NCI-H748 (cell line): ENCODE measurements around the gene L2HGDH.

Experiments used
- DNase-seq: peaks from one replicate; lab custom pipeline; 2025; ENCODE audit not compliant: unreplicated experiment; lab: John Stamatoyannopoulos, UW

L2HGDH gene

DNA sequence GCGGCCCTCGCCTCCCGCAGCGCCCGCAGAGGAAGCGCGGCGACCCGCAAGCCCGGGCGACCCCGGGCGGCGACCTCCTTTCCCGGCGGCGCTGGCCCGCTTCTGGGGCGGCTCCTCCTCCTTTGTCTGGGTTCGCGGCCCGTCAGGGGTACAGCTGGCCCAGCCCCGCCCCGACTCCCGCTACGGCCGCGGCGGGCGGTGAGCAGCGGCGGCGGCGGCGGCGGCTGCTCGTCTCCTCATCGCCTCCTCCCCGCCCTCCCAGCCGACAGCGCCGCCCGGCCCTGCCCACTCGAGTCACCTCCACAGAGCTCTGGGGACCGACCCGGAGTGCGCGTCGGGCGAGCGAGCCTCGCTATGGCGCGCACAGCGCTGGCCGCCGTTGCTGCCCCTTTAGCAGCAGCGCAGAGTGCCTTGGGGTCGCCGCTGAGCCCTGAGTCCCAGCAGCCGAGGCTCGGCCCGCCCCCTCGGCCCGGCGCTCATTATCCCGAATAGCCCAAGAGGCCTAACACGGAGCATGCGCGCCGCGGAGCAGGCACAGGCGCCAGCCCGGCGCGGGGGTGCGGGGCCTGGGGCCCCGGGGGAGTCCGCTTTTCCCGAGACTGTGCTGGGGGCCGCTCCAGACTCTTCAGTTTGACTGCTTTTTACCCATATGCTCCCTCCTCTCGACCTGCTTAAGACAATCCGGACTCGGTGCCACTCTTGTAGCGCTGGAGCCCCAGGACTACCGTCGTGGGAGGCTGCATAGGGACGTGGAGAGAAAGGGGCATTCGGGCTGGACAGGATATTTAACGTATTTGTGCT lies 80.4 kb downstream of the L2HGDH start, which contains the start of gene SOS2:
Gene SOS2 (minus strand): TSS at position 104 of the 801 bp plus-strand sequence. CDS start 295 bp downstream, outside the sequence.
- peak; percentile 91 for DNase-seq

DNA sequence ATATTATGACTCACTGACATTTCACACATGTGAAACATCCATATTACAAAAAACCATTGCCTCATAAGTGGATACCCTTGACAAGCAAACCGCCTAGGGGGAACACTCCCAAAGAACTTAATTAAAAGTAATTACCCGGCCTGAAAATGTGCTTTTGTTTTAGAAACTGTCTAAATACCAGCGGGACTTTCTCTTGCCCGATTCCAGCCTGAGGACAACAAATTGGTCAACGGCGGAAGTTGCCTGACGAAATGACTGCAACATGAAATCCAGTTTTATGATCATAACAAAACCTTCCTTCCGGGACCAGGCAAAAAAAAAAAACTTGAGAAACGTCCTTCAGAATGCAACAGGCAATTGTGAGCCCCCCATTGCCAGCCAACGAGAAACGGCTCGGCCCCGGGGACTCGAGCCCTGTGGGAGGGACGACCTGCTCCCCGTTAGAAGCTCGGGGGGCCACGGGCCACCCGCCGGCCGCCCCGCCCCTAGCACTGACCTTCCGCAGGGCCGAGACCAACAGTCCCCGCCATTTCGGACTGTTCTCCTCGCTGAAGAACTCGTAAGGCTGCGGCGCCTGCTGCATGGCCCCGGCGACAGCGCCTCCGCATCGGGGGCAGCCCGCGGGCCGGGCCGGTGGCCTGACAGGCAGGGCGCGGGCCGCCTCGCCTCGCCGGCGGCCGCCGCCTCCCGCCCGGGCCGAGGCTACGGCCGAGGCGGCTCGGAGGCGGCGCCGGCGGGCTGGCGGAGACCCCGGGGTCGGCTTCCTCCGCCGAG lies 81.1 kb downstream of the L2HGDH start:
- DNase-seq: peak; percentile 65

DNA sequence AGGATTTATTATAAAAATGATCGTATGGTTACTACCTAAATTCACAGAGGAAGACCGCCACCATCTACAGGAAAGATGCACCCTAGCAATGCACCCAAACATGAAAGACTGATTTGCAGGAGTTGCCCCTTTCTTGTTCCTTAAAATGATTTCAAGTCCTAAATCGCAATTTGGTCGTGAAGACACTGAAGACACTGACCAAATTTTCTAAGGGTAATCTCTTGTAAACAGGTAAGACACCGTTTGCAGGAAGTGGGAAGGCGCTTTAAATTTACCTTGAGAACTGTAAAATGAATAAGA lies 81.7 kb downstream of the L2HGDH start:
- DNase-seq: no peak

DNA sequence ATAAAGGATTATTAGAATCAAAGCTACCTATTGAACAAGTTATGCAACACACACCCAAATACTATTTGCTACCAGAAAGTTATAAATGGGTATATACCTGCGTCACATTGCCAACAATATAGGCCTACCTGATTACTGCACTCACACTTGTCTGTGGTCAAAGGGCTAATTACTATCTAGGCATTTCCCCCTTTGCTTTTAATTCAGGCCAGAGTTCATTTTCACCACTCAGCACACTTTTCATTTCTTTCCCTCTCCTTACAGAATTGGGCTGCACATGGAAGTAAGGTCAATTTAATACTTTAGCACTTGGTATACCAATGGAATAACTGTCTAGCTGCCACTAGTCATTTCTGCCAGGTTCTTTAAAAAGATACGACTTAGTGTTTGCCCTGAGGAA lies 82.3 kb downstream of the L2HGDH start:
- no peak for DNase-seq

DNA sequence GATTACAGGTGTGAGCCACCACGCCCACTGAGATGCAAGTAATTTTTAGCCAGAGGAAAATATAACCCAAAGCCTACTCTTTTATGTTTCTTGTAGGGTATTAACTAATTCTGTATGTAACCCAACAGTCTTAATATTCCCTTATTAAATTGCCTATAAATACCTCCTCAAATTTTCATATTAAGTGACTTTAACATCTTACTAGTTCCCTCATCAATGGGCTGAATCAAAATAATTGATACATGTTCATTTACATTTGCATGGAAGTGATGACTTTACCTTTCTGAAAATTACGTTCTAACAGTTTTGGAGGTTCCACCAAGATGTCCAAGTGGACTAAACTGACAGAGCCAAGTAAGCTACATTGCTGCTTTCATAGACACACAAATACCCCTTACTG lies 83.7 kb downstream of the L2HGDH start:
- DNase-seq: no peak

DNA sequence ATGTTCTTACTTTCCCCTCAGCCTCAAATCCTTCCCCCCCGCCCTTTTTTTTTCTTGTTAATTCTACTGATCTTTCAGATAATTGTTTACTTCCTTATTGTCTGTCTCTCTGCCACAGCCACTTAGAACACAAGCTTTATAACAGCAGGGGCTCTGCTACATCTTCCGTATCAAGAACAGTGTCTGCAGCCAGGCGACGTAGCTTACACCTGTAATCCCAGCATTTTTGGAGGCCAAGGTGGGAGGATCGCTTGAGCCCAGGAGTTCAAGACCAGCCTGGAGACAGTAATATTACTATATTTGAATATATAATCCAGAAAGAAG lies 86.1 kb downstream of the L2HGDH start:
- no peak for DNase-seq

DNA sequence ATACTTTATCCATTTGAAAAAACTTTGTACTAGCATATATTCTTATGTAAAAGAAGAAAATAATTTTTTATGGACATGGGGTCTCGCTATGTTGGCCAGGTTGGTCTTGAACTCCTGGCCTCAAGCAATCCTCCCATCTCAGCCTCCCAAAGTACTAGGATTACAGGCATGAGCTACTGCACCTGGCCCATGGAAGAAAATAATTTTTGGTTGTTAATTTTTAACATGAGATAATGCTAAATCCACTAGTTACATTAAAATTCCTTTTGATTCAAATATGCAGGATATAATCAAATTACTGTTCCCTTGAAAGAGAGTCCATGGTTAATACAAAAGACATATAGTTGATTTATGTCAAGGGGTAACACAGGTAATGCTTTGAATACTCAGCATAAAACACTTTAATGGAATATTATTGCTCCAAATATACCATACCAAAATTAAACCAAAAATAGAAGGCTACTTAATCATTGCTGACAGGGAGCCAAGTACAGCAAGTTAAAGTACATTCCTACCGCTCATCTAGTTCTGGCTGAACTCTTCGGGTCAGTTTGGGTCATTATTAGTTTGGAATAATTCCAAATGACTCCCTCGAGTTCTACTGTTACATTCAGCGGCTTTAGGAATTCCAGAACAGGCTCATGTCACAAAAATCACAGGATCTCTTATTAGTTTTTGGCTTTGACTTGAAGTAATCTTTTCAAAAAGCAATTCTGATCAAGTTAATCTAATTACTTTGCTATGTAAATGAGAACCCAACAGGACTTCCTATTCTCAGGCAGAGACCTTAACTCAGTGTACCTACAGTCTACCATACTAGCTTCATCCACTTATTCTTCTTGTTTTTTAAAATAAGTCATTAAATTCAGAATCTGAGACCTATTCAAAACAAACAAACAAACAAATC lies 86.7 kb downstream of the L2HGDH start:
- no peak for DNase-seq

DNA sequence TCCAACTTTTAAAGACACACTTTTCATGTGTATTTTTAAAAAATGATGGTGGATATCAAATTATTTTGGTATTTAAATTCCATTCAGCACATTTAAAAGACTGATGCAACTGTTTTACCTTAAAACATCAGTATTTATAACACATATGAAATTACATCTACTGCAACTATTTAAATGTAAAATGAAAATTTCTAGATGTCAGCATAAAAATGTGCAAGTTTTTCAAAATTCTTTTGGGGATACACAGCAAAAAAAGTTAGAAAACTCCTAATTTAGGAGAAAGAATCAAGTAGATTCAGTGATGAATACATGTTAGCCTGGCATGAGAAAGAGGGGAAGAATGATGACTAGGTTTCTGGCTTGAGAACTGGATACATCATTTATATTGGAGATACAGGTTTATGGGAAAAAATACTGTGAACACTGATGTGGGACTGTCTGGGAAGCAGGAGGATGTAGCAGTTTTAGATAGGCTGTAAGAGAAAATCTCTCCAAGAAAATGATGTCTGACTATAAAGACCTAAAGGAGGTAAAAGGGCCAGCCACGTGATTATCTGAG lies 89.9 kb downstream of the L2HGDH start:
- no peak for DNase-seq

DNA sequence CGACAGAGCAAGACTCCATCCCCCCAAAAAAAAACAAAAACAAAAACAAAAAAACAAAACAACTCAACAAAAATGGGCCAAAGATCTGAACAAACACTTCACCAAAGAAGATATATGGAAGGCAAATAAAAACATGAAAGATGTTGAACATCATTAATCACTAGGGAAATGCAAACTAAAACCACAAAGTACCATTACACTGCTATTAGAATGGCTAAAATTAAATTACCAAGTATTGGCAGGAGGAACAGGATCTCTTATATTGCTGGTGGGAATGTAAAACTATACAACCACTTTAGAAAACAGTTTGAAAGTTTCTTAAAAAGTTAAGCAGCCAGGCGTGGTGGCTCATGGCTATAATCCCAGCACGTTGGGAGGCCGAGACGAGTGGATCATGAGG lies 93.5 kb downstream of the L2HGDH start:
- no peak for DNase-seq

DNA sequence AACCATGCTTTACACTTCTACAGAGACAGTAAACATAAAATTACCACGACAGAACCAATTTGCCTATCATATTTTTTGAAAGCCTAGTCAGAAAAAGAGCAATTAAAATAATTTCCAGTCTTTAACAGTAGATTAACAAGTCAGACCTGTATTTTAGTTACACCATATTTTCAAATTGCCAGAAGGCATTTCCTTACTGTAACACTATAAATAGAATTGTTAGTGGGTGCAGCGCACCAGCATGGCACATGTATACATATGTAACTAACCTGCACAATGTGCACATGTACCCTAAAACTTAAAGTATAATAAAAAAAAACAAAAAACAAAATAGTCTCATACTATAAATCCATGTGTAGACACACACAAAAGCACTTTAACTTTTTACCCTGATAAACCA lies 96.6 kb downstream of the L2HGDH start:
- no peak for DNase-seq

DNA sequence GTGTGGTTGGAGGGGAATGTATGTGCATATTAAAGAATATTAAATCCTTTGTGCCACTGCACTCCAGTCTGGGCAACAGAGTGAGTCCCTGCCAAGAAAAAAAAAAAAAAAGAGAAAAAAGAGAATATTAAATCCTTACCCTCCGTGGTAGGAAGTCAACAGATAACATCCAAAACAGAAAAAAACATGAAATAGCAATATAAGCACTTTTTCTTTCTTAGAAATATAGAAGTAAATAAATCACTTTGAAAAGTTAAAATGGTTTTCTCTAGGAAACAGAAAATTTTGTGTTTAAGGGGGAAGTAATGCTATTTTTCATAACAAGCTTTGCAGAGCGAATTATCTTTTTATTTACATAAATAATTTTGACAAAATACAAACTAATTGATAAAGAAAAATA lies 98.2 kb downstream of the L2HGDH start:
- no peak for DNase-seq

DNA sequence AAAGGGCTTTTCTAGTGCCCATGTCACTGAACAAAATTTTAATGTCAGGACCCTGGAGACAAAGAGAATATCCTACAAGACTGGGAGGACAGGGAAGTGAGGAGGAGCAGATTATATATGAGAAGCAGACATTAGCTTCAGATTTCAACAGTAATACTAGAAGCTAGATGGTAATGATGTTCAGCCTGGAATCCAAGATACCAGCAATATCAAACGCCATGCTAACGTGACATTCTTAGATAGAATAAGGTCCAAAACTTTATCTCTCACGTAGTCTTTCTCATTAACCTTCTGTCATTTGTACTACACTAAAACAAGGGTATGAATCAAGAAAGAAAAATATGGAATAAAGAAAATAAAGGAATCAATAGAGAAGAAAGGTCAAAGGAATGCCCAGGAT lies 99.3 kb downstream of the L2HGDH start:
- no peak for DNase-seq

DNA sequence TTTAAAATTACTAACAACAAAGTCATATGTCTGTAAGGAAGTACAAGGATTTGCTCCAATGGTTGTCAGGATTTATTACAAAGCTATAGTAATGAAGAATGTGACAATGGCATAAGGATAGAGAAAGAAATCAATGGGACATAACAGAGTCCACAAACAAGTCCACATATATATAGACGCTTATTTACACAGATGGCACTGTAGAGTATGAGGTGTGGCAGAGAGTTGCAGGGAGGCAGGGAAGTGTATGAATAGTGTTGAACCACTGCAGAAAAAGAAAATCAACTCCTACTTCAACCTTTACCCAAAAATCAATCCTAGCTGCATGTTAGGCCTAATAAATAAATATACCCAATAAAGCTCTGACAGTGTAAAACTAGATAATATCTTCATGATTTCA lies 102.0 kb downstream of the L2HGDH start:
- DNase-seq: peak; percentile 37

DNA sequence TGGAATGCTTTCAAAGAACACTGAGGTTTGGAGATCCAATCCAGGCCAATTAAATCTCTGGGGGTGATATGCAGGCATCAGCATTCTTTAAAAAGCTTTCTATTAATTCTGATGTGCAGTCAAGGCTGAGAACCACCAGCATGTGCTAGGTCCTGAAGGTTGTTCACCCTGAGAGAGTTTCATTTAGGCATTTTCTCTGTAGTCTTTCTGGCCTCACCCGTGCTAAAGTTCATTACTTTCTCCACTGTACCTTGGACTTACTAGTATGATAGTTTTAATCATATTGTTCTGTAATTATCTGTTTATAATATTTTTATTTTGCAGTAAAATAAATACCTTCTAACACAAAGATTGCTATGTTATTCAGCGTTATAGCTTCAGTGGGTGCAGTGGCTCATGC lies 113.5 kb downstream of the L2HGDH start:
- DNase-seq: no peak

DNA sequence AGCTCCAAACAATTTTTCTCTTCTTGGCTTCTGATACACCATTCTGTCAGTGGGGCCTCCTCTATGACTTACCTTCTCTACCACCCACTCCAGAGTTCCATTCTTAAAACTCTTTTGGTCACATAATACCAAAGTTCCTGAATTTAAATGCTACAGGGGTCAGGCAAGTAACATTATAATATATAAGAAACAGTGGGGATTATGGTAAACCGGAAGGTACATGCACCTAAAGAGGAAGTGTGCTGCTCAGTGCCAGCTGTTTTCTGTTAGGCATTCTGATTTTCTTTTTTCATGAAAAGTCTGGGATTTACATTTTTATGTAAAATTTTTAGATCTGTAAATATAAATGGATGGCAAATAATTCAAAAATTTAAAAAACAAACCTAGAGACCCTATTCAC lies 120.5 kb downstream of the L2HGDH start:
- DNase-seq: no peak
